GM21381 (cell line): ENCODE measurements around the gene MYPN.
"Not testable (repeated sequence)": the region's sequence is repeated elsewhere in the genome, so short reads cannot be mapped to it uniquely, and the experiment has no call there.

Experiments
- ATAC-seq: cut with Tn5 transposase; IDR thresholded peaks from one replicate; pipeline ENCODE4 v1.9.1; 2021; ENCODE audit warnings: mild to moderate bottlenecking, moderate library complexity; ENCODE audit not compliant: unreplicated experiment

MYPN gene, protein sequence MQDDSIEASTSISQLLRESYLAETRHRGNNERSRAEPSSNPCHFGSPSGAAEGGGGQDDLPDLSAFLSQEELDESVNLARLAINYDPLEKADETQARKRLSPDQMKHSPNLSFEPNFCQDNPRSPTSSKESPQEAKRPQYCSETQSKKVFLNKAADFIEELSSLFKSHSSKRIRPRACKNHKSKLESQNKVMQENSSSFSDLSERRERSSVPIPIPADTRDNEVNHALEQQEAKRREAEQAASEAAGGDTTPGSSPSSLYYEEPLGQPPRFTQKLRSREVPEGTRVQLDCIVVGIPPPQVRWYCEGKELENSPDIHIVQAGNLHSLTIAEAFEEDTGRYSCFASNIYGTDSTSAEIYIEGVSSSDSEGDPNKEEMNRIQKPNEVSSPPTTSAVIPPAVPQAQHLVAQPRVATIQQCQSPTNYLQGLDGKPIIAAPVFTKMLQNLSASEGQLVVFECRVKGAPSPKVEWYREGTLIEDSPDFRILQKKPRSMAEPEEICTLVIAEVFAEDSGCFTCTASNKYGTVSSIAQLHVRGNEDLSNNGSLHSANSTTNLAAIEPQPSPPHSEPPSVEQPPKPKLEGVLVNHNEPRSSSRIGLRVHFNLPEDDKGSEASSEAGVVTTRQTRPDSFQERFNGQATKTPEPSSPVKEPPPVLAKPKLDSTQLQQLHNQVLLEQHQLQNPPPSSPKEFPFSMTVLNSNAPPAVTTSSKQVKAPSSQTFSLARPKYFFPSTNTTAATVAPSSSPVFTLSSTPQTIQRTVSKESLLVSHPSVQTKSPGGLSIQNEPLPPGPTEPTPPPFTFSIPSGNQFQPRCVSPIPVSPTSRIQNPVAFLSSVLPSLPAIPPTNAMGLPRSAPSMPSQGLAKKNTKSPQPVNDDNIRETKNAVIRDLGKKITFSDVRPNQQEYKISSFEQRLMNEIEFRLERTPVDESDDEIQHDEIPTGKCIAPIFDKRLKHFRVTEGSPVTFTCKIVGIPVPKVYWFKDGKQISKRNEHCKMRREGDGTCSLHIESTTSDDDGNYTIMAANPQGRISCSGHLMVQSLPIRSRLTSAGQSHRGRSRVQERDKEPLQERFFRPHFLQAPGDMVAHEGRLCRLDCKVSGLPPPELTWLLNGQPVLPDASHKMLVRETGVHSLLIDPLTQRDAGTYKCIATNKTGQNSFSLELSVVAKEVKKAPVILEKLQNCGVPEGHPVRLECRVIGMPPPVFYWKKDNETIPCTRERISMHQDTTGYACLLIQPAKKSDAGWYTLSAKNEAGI (N-terminal part only)

DNA sequence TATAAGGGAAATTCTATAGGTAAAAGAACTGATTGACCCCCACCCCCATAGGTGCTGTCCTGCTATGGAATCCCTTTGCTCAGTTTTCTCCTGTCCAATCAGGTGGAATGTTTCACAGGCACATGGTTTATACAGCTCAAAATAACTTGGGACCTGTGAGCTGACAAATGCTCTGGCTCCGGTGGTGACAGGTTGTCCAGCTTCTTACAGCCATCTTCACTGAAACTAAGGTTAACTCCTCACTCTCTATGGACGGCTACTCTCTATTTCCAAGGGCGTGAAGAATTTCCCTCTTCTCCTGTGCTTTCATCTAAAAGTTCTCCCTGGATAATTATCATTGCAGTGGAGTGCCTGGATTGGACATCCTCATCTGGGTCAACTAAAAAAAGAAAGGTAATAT, at the start of gene MYPN:
MYPN (plus strand) TSS at position 158 of the 400 bp plus-strand sequence. CDS start 11,951 bp downstream, outside the sequence.
- no peak for ATAC-seq

DNA sequence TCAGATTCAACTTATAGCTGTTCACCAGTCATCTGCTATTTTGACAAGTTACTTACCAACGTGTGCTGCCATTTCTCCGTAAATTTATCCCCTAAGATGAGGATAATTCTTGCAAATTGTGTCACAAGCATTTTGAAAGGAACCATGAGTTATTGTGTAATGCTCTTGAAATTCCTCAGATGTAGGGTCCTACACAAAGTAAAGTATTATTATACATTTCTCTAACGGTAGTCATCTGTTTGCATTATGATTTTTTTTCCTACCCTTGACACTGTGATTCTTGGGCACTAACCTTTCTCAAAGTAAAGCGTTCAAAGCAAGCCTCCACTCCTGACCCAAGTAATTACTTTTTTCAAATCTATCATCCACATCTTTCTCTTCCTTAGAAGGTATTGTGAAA, 42.3 kb upstream of the MYPN start:
- ATAC-seq: no peak

DNA sequence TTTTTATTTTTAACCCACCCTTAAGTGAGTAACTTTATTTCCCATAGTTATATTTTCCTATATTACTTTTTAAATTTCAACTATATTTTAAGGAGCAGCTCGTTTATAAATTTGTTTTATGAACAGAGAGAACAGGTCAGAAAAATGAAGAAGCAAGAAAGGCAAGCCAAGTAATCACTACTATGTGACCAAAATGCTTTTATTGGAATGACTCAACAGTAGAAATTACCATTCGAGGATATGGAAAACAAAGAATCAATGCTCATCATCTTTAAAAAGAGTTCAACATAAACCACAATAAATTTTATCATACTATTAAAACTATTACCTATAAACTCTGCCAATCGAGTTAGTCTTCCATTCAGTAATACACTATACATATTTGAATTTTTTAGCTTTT, 41.8 kb upstream of the MYPN start:
- no peak for ATAC-seq

DNA sequence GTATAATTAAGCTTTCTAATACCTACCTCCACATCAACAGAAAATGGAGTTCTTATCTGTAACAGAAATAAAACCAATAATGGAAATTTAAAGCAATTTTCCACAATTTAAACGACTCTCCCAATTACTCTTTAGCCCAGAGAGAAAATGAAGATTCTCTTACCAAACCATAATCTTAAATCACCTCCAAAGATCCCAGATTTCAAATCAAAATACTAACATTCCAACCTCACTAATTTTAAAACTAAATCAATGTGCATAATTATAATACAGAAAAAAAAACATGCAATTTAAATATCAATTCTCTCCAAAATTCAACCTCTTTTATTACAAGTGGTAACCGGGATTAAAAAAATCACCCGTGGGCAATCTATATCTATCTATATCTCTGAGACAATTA, 35.7 kb upstream of the MYPN start:
- ATAC-seq: no peak

DNA sequence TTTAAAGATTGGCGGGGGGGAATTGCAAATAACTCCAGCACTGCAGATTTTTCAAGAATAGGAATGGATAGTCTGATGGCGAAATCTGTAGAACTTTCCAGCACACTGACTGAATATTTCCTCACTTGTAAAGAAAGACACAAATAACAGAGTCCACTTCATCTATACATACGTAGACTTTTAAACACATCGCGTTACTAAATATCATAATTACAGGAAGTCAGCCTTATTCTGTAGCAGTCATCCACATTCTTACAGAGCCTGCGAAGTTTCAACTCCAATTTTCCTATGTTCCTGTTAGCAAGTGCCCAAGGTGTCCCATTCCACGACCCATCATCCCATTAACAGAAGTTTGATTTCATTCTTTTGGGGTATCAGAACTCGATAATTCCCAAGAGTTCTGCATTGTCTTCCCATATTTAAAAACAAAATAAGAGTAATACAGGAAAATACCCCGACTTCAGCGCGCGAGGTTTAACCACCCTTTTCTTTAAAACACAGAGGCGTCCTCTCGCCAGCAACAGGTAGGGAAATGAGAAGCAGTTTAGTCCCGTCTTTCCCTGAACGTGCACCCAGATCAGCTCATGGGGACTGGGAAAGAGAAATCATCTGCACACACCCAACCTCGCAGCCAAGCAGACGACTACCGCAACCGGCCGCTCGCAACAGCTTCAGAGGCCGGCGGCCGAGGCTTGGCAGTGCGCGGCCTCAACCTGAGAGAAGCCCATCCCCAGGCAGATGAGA, 35.1 kb upstream of the MYPN start:
- no peak for ATAC-seq

DNA sequence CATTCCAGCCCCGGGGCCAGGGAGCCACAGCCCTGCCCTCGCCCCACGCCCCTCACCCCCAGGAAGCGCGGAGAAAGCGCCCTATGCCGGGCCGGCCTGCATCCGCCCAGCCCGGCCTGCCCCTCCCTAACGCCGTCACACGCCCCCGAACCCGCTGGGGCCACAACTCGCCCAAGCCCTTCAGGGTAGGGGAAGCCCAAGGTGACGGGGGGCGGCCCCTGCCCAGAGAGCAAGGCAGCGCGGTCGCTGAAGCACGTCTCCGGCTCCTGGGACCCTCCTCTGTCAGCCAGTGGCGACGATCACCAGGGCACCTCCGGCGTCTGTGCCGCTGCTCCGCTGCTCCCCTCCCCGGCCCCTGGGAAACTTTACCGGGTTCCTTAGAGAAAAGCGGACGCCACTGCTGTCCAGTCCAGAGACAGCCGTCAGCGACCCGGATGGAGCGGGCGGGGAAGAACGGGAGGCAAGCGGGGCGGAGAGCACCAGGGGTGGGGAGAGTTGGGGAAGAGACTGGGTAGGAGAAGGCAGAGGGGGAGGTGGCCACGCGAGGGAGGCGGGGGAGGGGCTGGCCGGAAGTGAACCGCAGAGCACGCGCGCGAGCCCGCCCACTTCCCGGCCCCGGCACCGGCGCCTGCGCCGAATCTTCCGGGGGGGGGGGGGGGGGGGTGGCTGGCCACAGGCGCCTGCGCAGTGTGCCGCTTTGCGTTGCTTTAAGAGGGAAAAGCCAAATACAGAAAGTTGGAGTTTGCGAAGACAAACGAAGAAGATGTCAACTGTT, 34.3 kb upstream of the MYPN start, which contains the start of gene HERC4:
HERC4 (minus strand) TSS at position 509 of the 775 bp plus-strand sequence. CDS start 2,175 bp downstream, outside the sequence.
- peak; percentile 81 for ATAC-seq

DNA sequence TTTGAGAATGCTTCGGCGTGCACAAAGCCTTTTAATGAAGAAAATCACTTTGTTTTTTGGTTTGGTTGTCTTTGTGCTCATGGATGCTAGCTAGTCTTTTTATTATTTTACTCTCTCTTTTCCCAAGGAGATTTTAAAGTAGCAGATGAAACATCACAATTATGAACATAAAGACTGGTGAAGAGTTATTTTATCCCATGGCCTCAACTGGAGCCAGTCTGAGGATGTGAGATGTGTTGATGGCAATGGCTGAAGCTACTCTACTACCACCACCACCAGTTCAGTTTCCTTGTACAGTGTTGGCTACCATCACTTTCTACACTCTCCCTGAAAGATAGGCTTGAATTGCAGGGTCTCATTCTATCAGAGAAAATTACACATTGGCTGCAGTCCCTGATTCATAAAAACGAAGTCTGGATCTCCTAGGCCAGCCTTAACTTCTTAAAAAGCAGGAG, 33.7 kb upstream of the MYPN start:
- ATAC-seq: no peak

DNA sequence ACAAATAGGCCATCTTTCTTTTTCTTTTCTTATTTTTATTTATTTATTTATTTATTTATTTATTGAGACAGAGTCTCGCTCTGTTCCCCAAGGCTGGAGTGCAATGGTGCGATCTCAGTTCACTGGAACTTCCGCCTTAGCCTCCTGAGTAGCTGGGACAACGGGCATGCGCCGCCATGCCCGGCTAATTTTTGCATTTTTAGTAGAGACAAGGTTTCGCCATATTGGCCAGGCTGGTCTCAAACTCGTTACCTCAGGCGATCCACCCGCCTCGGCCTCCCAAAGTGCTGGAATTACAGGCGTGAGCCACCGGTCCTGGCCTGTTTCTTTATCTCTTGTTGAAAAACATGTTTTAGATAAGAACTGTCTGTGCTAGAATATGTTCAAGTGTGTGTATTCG, 33.2 kb upstream of the MYPN start:
- ATAC-seq: not testable (repeated sequence)

DNA sequence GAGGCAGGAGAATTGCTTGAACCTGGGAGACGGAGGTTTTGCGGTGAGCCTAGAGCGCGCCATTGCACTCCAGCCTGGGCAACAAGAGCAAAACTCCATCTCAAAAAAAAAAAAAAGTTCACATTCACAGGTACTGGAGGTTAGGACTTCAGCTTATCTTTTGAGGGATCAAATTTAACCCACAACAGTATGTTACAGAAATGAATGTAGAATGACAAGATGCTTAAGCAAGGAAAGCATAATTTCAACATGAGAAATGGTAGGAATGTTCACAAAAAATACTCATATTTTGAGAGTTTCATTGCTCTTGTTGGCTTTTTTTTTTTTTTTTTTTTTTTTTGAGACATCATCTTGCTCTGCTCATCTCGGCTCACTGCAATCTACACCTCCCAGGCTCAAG, 32.3 kb upstream of the MYPN start:
- no peak for ATAC-seq

DNA sequence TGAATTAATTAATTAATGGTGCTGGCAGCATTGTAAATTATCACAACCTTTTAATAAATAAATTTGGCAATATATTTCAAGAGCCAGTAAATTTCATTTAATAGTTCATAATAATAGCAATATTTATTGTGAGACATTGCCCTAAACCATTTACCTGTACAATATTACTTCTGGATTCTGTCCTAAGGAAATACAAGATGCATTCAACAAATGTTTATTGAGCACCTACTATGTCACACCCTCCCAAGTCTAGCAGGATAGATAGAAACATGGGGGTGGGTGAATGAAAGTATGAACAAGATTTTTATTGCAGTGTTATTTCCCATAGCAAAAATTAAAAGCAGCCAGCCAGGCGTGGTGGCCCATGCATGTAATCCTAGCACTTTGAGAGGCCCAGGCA, 29.9 kb upstream of the MYPN start:
- ATAC-seq: no peak

DNA sequence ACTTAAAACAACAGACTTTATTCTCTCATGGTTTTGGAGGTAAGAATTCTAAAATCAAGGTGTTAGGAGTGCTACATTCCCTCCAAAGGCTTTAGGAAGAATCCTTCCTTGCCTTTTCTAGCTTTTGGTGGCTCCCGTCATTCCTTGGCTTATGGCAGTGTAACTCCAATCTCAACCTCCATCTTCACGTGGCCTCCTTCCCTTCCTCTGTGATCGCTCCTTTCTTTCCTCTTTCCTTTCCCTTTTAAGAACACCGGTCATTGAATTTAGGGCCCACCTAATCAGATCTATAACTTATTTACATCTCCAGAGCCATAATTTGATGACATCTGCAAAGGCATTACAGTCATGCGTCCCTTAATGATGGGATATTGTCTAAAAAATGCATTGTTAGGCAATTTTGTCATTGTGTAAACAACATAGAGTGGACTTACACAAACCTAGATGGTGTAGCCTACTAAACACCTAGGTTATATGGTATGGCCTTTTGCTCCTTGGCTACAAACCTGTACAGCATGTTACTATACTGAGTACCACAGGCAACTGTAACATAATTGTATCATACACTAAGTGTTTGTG, 28.3 kb upstream of the MYPN start:
- ATAC-seq: no peak

DNA sequence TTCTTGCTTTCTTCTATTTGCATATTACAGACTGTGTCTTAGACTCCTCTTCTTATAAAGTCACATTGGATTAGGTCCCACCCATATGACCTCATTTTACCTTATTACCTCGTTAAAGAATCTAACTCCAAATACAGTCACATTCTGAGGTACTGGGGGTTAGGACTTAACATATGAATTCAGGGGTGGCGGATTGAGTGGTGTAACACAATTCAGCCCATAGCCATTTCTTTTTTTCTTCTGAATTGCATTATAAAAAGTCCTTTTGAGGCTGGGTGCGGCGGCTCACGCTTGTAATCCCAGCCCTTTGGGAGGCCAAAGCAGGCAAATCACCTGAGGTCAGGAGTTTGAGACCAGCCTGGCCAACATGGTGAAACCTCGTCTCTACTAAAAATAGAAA, 27.4 kb upstream of the MYPN start:
- no peak for ATAC-seq

DNA sequence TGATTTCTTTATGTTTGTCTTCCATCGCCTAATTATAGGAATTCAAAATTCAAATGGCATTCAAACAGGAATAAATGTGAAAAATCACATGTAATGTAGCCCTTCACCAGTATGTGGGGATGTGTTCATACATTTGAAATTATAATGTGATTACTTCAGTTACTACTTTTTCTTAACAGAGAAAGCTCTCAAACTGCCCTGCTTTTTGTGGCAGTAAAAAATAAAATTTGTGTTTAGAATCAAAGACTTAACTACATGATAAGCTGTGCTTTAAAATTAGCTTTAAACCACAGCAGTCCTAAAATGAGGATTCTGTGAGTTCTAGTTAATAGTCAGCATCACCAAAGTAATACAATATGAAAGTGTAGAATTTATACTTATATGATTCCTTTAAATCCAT, 26.4 kb upstream of the MYPN start:
- no peak for ATAC-seq

DNA sequence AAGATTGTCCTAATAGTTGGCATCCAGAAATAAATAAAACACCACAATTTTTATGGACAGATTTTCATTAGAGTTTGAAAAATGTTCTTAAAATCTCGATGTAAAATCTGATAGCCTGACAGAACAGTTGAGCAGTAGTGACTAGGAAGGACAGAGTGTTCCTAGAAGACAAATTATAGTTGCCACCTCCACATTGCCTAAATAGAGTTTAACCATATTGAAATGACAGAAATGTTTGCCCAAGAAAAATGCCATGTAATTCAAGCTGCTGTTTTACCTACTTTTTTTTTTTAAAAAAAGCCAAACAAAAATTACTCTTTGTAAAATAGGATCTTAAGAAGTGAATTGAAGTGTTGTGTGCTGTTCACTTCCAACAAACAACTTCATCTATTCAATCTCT, 25.3 kb upstream of the MYPN start:
- no peak for ATAC-seq

DNA sequence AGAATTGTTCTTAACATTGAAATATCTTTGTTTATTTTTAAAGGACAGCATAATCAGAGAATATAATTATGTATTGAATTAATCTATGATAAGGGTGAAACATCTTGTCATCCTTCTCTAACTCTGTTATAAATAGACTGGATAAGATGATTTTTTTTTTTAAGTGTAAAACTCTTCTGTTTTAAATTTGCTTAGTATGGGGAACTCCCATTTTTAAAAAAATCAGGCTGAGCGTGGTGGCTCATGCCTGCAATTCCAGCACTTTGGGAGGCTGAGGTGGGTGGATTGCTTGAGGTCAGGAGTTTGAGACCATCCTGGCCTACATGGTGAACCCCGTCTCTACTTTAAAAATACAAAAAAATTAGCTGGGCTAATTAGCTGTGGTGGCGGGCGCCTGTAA, 24.8 kb upstream of the MYPN start:
- no peak for ATAC-seq

DNA sequence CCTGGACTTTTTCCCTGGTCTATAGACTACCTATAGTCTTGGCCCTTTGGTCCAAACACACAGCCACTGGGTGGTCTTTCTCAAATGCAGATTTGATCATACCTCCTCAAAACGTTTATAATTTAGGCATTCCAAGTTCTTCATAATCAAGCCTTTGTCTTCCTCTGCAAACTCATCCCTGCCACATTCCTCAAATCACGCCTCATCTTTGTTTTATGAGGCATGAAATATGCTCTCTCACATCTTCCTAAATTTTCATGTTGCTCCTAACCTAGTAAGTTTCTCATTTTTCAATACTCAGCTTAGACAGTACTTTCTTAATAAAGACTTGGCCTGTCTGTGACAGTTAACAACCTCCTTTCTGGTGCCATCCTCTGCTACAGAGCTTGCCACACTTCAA, 23.3 kb upstream of the MYPN start:
- ATAC-seq: no peak

DNA sequence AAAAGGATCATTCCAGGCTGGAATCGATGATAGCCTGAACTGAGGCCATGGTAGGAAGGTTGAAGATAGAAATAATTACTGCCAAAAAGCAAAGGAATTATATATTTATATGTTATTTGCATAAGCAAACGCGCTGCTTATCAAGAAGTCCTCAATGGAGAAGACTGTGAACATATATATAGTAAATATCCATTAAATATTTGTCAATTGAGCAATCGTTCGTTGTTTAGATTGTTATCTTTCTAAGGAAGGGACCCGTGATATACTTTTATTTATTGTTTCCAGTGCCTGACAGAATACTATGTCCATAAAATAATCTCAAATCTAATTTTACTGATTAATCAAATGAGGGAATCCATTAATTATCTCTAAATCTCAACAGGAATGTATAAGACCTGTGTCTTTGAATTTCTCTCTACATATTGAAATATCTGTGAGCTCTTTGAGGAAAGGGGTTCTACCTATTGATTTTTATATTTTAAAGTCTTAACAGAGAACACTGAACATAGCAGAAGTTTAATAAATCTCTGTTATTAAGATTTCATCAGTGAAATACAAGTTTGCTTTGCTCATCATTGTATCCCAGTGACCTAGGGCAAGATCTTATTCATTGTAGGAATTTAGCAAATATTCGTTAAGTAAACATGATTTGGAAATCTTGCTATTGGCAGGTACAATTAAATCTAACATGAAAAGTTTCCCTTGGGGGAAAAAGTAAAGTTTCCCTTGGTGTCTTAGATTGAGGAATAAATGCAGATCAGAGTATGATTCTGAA, 22.2 kb upstream of the MYPN start:
- no peak for ATAC-seq

DNA sequence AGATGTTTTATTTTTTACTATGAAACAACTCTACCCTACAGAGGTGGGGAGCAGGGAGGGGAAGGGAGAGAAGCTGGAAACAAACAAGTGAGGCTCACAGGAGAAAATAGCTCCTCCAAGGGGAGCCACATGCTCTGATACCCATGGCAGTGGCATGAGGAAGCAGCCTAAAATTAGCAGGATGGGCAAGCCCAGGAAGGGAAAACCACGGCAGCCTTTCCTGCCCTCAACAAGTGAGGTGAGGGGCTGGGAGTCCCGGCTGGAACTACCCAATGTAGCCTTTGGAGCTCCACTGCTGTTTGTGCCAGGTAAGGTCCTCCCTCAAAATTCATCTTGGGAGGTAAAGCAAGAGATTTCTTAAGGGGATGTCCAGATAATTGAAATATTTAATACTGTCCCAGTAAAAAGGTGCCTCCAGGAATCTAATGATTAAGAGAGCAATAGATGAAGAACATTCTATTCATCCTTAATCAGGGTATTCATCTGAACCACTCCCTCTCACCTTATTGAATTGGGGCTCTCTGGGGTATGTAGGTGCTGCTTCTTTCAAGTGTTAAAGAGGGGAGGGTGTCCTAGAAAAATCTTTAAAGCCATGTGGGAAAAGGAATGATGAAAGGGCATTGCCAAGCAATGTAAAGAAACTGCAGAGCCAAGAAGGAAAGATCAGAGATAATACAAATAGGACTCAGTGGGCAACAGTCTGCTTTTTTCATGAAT, 21.4 kb upstream of the MYPN start:
- no peak for ATAC-seq
